ENCODE data around the gene TMEM242. TPM values are rescaled to one million over a fixed set of nuclear protein-coding genes. Genes with fewer than 3 reads are reported as not detected.

TMEM242 gene
- total and polyA plus RNA-seq, 2 donors (not counting 3 experiments of a cell fraction or from before 2014, with no cell fraction given): 5.3 to 15.5 TPM

GRCh38 chr6:157364705-157365104 lies 41.4 kb upstream of the TMEM242 start:
- BruUV-seq (replicated peaks): no TSS peak
- H3K4me2 ChIP-seq (ENCODE audit: insufficient read depth, low read length): no peak overlapping the region
- no peaks in the 10 kb centered on the region for H3K4me1 ChIP-seq (ENCODE audit: control insufficient read depth, extremely low read depth, insufficient read depth, low read length)
- CTCF ChIA-PET: interaction anchor here (1.5 kb wide), 3 partner anchors 10 to 28 kb away, joined by 3 to 4 read pairs (median 4); no protein-coding TSS in a partner anchor
- H4K20me1 ChIP-seq (replicated peaks; ENCODE audit: control insufficient read depth, extremely low read depth, insufficient read depth, low read length): no peaks in the 10 kb centered on the region
- no peaks in the 10 kb centered on the region for H3K36me3 ChIP-seq (ENCODE audit: control insufficient read depth in 2 of 2, extremely low read depth in 1 of 2, insufficient read depth in 2 of 2, low read length in 2 of 2)
- no peaks in the 10 kb centered on the region for H3K9me3 ChIP-seq (replicated peaks; ENCODE audit: control insufficient read depth, insufficient read depth, low read length)
- intact Hi-C loops (cut with micrococcal nuclease) (no loop called here), dilution Hi-C loops (cut with MboI; ENCODE audit: extremely low pct_ligation_motif_present, low sequenced_read_pairs) (no loop called here)
- H3K9ac ChIP-seq (replicated peaks; ENCODE audit: extremely low read depth, insufficient read depth, low read length): no peak overlapping the region
- H3K9me1 ChIP-seq (replicated peaks; ENCODE audit: control insufficient read depth, extremely low read depth, insufficient read depth, low read length): no peaks in the 10 kb centered on the region
- H3K4me3 ChIP-seq (replicated peaks in 1 of 3; ENCODE audit: insufficient read depth in 1 of 3, low read depth in 1 of 3, low read length in 3 of 3): no peak overlapping the region
- FAIRE-seq (no peak), DNase-seq (ENCODE audit: low read depth, low spot score) (no peak)
- H3K27ac ChIP-seq (ENCODE audit: insufficient read depth, low read depth, low read length): no peak overlapping the region
- no peak overlapping the region for H2AFZ ChIP-seq (ENCODE audit: low read depth, low read length)
- no peaks in the 10 kb centered on the region for H3K79me2 ChIP-seq (ENCODE audit: control insufficient read depth, insufficient read depth, low read length)
- peaks cover 3 to 4% of the 10 kb centered on the region in 2 experiments for H3K27me3 ChIP-seq (ENCODE audit: control insufficient read depth in 2 of 2, insufficient read depth in 2 of 2, low read length in 2 of 2)
- TF ChIP-seq POLR2A (IDR thresholded peaks at IDR 0.05; ENCODE audit: low read depth, low read length): no peak
- TF ChIP-seq FOS (IDR thresholded peaks at IDR 0.05; ENCODE audit: borderline replicate concordance, insufficient read depth, low read length): no peak
- TF ChIP-seq JUN (IDR thresholded peaks at IDR 0.05; ENCODE audit: borderline replicate concordance, insufficient read depth, insufficient read length, low read depth): no peak
- no peak for TF ChIP-seq EZH2 (IDR thresholded peaks at IDR 0.05; ENCODE audit: borderline replicate concordance, low read depth, low read length, severe bottlenecking)
- TF ChIP-seq GATA2 (IDR thresholded peaks at IDR 0.05; ENCODE audit: insufficient read depth, insufficient read length, low read depth, low read length): no peak
- no peak for TF ChIP-seq MYC (IDR thresholded peaks at IDR 0.05; ENCODE audit: low read depth, low read length)
- TF ChIP-seq, protein P1, sequence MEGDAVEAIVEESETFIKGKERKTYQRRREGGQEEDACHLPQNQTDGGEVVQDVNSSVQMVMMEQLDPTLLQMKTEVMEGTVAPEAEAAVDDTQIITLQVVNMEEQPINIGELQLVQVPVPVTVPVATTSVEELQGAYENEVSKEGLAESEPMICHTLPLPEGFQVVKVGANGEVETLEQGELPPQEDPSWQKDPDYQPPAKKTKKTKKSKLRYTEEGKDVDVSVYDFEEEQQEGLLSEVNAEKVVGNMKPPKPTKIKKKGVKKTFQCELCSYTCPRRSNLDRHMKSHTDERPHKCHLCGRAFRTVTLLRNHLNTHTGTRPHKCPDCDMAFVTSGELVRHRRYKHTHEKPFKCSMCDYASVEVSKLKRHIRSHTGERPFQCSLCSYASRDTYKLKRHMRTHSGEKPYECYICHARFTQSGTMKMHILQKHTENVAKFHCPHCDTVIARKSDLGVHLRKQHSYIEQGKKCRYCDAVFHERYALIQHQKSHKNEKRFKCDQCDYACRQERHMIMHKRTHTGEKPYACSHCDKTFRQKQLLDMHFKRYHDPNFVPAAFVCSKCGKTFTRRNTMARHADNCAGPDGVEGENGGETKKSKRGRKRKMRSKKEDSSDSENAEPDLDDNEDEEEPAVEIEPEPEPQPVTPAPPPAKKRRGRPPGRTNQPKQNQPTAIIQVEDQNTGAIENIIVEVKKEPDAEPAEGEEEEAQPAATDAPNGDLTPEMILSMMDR (IDR thresholded peaks at IDR 0.05; ENCODE audit: extremely low read depth in 1 of 2, insufficient read depth in 1 of 2, low read depth in 1 of 2, low read length in 2 of 2): no peak
- no peak for TF ChIP-seq MAX (IDR thresholded peaks at IDR 0.05; ENCODE audit: insufficient read depth, insufficient read length)
- no peak for TF ChIP-seq POLR2AphosphoS5 (IDR thresholded peaks at IDR 0.05; ENCODE audit: insufficient read depth, low read depth, low read length)
- POLR2A ChIA-PET: no interaction called here

Measured in endothelial cell of umbilical vein (primary cell).